A673 (cell line): Measurements from ENCODE around the gene SLC47A2.

ENCODE experiments used
- EZH2 ChIP-seq: fragments of 200-600 bp; sonication (generic); IDR thresholded peaks from 2 replicates; pipeline ENCODE4 v1.6.1; 2017; ENCODE audit warnings: borderline replicate concordance, low read depth, mild to moderate bottlenecking, mixed read lengths, antibody characterized with exemption, low read length; ENCODE audit not compliant: poor library complexity, severe bottlenecking
- TF ChIP-seq, protein P1 (sequence below): fragments of 300-800, 200-600 bp; sonication (generic); conservative IDR thresholded peaks from 2 replicates; pipeline ENCODE4 v1.5.1; 2017; ENCODE audit warnings: low read depth, mild to moderate bottlenecking, antibody characterized with exemption, low read length, moderate library complexity, mixed read lengths

GRCh38 chr17:19661121-19661520 is 55.3 kb downstream of the SLC47A2 start:
- TF ChIP-seq, protein P1, sequence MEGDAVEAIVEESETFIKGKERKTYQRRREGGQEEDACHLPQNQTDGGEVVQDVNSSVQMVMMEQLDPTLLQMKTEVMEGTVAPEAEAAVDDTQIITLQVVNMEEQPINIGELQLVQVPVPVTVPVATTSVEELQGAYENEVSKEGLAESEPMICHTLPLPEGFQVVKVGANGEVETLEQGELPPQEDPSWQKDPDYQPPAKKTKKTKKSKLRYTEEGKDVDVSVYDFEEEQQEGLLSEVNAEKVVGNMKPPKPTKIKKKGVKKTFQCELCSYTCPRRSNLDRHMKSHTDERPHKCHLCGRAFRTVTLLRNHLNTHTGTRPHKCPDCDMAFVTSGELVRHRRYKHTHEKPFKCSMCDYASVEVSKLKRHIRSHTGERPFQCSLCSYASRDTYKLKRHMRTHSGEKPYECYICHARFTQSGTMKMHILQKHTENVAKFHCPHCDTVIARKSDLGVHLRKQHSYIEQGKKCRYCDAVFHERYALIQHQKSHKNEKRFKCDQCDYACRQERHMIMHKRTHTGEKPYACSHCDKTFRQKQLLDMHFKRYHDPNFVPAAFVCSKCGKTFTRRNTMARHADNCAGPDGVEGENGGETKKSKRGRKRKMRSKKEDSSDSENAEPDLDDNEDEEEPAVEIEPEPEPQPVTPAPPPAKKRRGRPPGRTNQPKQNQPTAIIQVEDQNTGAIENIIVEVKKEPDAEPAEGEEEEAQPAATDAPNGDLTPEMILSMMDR = no peak
- no peak for TF ChIP-seq EZH2
